ENCODE measurements around the gene ARF1.

Gene ARF1

DNA sequence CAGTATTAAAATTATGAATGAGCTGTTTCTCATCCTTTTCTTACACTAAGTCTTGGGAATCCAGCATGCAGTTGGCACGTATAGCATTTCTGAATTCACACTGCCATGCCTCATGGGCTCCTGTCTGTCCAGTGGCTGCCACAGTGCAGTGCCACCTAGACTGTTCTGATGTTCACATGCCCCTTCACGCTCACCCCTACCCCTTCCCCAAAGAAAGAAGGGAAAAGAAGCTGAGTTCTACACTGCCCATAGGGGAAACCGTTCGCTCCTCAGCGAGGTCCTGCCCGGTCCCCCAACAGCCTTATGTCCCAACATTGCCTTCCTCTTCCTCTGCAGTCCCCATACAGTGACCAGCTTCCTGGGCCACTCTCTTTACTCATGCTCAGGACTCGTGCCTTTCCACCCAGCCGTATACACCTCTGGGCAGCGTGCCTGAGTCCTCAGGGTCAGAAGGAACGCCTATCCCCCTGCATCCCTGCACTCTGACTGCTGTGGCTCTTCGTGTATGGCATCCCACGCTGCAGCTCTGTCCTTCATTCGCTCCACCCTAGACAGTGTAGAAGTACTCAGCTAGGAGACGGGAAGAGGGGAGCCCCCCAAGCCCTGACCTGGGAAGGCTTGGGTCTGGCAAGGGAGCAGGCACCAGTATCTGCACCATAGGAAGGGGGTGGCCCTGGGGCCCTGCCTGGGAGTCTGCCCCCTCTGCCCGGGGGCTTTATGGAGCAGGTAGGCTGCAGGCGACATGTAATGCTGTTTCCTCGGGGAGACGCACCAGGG is 24.1 kb upstream of the ARF1 start:
- Mint-ChIP-seq H3K4me1 (peaks cover 6% of the 10 kb centered on the region), H3K36me3 (ENCODE audit: low read depth) (no peaks in the 10 kb centered on the region), H3K9me3 (peaks cover 44% of the 10 kb centered on the region), H3K27ac (no peak overlapping the region), H3K4me3 (peak overlapping the region; percentile 30), H3K27me3 (ENCODE audit: low read depth, poor library complexity) (peaks cover 77% of the 10 kb centered on the region)
- TF ChIP-seq, protein P1, sequence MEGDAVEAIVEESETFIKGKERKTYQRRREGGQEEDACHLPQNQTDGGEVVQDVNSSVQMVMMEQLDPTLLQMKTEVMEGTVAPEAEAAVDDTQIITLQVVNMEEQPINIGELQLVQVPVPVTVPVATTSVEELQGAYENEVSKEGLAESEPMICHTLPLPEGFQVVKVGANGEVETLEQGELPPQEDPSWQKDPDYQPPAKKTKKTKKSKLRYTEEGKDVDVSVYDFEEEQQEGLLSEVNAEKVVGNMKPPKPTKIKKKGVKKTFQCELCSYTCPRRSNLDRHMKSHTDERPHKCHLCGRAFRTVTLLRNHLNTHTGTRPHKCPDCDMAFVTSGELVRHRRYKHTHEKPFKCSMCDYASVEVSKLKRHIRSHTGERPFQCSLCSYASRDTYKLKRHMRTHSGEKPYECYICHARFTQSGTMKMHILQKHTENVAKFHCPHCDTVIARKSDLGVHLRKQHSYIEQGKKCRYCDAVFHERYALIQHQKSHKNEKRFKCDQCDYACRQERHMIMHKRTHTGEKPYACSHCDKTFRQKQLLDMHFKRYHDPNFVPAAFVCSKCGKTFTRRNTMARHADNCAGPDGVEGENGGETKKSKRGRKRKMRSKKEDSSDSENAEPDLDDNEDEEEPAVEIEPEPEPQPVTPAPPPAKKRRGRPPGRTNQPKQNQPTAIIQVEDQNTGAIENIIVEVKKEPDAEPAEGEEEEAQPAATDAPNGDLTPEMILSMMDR (IDR thresholded peaks at IDR 0.05): no peak
- no peak for DNase-seq

DNA sequence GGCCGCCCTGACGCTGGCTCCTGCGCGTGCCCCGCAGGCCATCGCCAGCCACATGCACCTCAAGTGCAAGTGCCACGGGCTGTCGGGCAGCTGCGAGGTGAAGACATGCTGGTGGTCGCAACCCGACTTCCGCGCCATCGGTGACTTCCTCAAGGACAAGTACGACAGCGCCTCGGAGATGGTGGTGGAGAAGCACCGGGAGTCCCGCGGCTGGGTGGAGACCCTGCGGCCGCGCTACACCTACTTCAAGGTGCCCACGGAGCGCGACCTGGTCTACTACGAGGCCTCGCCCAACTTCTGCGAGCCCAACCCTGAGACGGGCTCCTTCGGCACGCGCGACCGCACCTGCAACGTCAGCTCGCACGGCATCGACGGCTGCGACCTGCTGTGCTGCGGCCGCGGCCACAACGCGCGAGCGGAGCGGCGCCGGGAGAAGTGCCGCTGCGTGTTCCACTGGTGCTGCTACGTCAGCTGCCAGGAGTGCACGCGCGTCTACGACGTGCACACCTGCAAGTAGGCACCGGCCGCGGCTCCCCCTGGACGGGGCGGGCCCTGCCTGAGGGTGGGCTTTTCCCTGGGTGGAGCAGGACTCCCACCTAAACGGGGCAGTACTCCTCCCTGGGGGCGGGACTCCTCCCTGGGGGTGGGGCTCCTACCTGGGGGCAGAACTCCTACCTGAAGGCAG is 23.4 kb upstream of the ARF1 start:
- DNase-seq: no peak
- peak overlapping the region; percentile 64 for H3K4me3 Mint-ChIP-seq
- H3K27ac Mint-ChIP-seq: no peak overlapping the region
- H3K27me3 Mint-ChIP-seq (ENCODE audit: low read depth, poor library complexity): peaks cover 73% of the 10 kb centered on the region
- TF ChIP-seq, protein P1 (IDR thresholded peaks at IDR 0.05): no peak
- peaks cover 37% of the 10 kb centered on the region for H3K9me3 Mint-ChIP-seq
- H3K36me3 Mint-ChIP-seq (ENCODE audit: low read depth): no peaks in the 10 kb centered on the region
- H3K4me1 Mint-ChIP-seq: peaks cover 6% of the 10 kb centered on the region

DNA sequence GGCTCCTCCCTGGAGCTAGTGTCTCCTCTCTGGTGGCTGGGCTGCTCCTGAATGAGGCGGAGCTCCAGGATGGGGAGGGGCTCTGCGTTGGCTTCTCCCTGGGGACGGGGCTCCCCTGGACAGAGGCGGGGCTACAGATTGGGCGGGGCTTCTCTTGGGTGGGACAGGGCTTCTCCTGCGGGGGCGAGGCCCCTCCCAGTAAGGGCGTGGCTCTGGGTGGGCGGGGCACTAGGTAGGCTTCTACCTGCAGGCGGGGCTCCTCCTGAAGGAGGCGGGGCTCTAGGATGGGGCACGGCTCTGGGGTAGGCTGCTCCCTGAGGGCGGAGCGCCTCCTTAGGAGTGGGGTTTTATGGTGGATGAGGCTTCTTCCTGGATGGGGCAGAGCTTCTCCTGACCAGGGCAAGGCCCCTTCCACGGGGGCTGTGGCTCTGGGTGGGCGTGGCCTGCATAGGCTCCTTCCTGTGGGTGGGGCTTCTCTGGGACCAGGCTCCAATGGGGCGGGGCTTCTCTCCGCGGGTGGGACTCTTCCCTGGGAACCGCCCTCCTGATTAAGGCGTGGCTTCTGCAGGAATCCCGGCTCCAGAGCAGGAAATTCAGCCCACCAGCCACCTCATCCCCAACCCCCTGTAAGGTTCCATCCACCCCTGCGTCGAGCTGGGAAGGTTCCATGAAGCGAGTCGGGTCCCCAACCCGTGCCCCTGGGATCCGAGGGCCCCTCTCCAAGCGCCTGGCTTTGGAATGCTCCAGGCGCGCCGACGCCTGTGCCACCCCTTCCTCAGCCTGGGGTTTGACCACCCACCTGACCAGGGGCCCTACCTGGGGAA is 22.7 kb upstream of the ARF1 start:
- Mint-ChIP-seq H3K36me3 (ENCODE audit: low read depth) (no peaks in the 10 kb centered on the region), H3K4me3 (peak overlapping the region; percentile 64), H3K27me3 (ENCODE audit: low read depth, poor library complexity) (peaks cover 70% of the 10 kb centered on the region), H3K9me3 (peaks cover 30% of the 10 kb centered on the region), H3K27ac (no peak overlapping the region), H3K4me1 (peaks cover 6% of the 10 kb centered on the region)
- DNase-seq: peak; percentile 94
- TF ChIP-seq, protein P1 (IDR thresholded peaks at IDR 0.05): no peak

DNA sequence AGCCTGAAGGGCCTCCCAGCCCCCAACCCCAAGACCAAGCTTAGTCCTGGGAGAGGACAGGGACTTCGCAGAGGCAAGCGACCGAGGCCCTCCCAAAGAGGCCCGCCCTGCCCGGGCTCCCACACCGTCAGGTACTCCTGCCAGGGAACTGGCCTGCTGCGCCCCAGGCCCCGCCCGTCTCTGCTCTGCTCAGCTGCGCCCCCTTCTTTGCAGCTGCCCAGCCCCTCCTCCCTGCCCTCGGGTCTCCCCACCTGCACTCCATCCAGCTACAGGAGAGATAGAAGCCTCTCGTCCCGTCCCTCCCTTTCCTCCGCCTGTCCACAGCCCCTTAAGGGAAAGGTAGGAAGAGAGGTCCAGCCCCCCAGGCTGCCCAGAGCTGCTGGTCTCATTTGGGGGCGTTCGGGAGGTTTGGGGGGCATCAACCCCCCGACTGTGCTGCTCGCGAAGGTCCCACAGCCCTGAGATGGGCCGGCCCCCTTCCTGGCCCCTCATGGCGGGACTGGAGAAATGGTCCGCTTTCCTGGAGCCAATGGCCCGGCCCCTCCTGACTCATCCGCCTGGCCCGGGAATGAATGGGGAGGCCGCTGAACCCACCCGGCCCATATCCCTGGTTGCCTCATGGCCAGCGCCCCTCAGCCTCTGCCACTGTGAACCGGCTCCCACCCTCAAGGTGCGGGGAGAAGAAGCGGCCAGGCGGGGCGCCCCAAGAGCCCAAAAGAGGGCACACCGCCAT is 21.9 kb upstream of the ARF1 start:
- TF ChIP-seq, protein P1 (IDR thresholded peaks at IDR 0.05): no peak
- Mint-ChIP-seq H3K27me3 (ENCODE audit: low read depth, poor library complexity) (peaks cover 65% of the 10 kb centered on the region), H3K4me3 (peak overlapping the region; percentile 68), H3K9me3 (peaks cover 26% of the 10 kb centered on the region), H3K4me1 (peaks cover 6% of the 10 kb centered on the region), H3K36me3 (ENCODE audit: low read depth) (no peaks in the 10 kb centered on the region), H3K27ac (no peak overlapping the region)
- DNase-seq: peak; percentile 38

DNA sequence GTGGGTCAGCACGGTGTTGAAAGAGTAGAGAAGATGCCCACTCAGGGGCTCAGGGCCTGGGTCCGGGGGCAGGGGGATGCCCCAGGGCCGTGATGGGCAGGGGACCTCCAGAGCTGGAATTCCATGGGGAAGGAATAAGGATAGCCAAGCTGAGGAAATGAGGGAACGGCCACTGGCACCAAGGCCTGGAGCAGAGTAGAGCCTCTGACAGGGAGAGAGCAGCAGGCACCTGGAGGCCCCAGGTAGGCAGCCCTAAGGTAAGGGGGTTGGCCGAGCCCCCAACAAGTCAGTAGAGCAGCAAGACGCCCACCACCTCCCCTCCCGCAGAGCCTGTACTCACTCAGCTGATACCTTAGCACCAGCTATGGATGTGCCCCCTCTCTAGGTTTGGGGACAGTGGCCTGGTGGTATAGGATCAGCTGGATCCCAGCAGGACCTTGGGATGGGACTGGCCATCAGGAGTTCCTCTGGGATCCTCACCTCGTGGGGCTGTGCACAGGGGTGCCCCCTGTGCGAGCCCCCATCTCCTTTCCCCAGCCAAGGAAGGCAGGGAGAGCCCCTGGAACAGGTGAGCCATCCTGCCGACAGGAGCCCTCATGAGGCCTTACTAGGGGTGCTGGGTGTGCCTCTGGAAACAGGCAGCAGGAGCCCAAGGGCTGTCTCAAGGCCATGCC is 21.0 kb upstream of the ARF1 start:
- no peak overlapping the region for H3K27ac Mint-ChIP-seq
- peak overlapping the region; percentile 68 for H3K4me3 Mint-ChIP-seq
- H3K4me1 Mint-ChIP-seq: peaks cover 9% of the 10 kb centered on the region
- peaks cover 55% of the 10 kb centered on the region for H3K27me3 Mint-ChIP-seq (ENCODE audit: low read depth, poor library complexity)
- no peak for DNase-seq
- no peaks in the 10 kb centered on the region for H3K36me3 Mint-ChIP-seq (ENCODE audit: low read depth)
- TF ChIP-seq, protein P1 (IDR thresholded peaks at IDR 0.05): no peak
- peaks cover 17% of the 10 kb centered on the region for H3K9me3 Mint-ChIP-seq

Data from nephron progenitor cell (in vitro differentiated cells).